ENCODE measurements around the gene CHP2.

DNA sequence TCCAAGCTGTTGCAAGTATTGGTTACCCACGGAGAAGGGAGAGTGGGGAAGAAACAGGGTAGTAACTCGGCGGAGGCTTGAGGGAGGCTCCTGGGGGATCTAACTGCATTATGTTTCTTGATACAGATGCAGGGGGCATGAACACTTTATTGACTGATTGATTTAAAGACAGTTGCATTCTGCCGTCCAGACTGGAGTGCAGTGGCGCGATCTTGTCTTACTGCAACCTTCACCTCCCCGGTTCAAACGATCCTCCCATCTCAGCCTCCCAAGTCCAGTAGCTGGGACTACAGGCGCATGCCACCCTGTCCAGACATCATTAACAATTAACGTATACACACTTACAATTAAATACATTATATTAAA is 26.7 kb upstream of the CHP2 start:
- TF ChIP-seq EZH2phosphoT487 (IDR thresholded peaks at IDR 0.05; ENCODE audit: low read depth), result no peak
- TF ChIP-seq, protein P1, sequence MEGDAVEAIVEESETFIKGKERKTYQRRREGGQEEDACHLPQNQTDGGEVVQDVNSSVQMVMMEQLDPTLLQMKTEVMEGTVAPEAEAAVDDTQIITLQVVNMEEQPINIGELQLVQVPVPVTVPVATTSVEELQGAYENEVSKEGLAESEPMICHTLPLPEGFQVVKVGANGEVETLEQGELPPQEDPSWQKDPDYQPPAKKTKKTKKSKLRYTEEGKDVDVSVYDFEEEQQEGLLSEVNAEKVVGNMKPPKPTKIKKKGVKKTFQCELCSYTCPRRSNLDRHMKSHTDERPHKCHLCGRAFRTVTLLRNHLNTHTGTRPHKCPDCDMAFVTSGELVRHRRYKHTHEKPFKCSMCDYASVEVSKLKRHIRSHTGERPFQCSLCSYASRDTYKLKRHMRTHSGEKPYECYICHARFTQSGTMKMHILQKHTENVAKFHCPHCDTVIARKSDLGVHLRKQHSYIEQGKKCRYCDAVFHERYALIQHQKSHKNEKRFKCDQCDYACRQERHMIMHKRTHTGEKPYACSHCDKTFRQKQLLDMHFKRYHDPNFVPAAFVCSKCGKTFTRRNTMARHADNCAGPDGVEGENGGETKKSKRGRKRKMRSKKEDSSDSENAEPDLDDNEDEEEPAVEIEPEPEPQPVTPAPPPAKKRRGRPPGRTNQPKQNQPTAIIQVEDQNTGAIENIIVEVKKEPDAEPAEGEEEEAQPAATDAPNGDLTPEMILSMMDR (IDR thresholded peaks at IDR 0.05; ENCODE audit: low read depth, low read length), result no peak
